Left lung (tissue), 10 donors: Measurements from ENCODE around the gene BLMH. TPM values are rescaled to one million over a fixed set of nuclear protein-coding genes. Genes with fewer than 3 reads are reported as not detected.

Experiments used
- ATAC-seq: fragments of 200-7000 bp; cut with Tn5 transposase; one replicate; pipeline ENCODE4 v1.9.1; 2020; ENCODE audit warnings: moderate library complexity
- DNase-seq, 4 donors: peaks; one replicate each; pipeline ENCODE4 v3.0.0-alpha.2; 2013 to 2020
- H3K27ac ChIP-seq, 2 donors: fragments of 200-600 bp; sonication (generic) in 1 of 2; one replicate each; pipeline versions ENCODE4 v1.5.0 to v1.8.0; 2020 to 2021
- H3K27me3 ChIP-seq, 2 donors: fragments of 200-600 bp; sonication (generic) in 1 of 2; one replicate each; pipeline versions ENCODE4 v1.5.0 to v1.8.0; 2020 to 2021
- H3K36me3 ChIP-seq, 2 donors: fragments of 200-600 bp; sonication (generic) in 1 of 2; one replicate each; pipeline versions ENCODE4 v1.5.0 to v1.8.0; 2020 to 2021
- H3K4me1 ChIP-seq, 2 donors: fragments of 200-600 bp; one replicate each; pipeline ENCODE4 v1.8.0; 2021
- H3K4me3 ChIP-seq, 2 donors: fragments of 200-600 bp; sonication (generic) in 1 of 2; one replicate each; pipeline versions ENCODE4 v1.5.0 to v1.8.0; 2020 to 2021; ENCODE audit warnings: mild to moderate bottlenecking in 1 of 2
- H3K9me3 ChIP-seq, 2 donors: fragments of 200-600 bp; sonication (generic) in 1 of 2; one replicate each; pipeline versions ENCODE4 v1.5.0 to v1.8.0; 2020 to 2021
- CTCF ChIP-seq, 2 donors: fragments of 200-600 bp; sonication (generic) in 1 of 2; IDR thresholded peaks; one replicate each; pipeline versions ENCODE4 v1.5.0 to v1.8.0; 2021; ENCODE audit warnings: antibody characterized with exemption in 2 of 2
- intact Hi-C, 2 donors: fragments of 100-400 bp; cut with DNase I; formaldehyde crosslinking; loops; one replicate each; pipeline versions ENCODE4 v1.11.2 to v1.14.2; 2022
- polyA plus RNA-seq, 6 donors: library from polyadenylated mRNA; unstranded; fragments of 120-200 nt; gene quantifications; one replicate each; pipeline ENCODE4 v1.2.1, GENCODE V29; 2013; ENCODE audit not compliant: insufficient read length in 6 of 6
- total RNA-seq, 2 donors: library from RNA; stranded (reverse); fragmentation: NEBNext Ultra II Directional; extraction: Animal tissue kit (Norgen Biotek cat#: 25700); gene quantifications; one replicate each; pipeline ENCODE4 v1.2.1, GENCODE V29; 2021
- donor health status: DM: no; HTN: yes; CAD: no.
- donor health status: DM: no; HTN: no; CAD: no.

BLMH gene
- total and polyA plus RNA-seq, 8 donors: 30.0 to 77.3 (median 68.8) TPM

GRCh38 chr17:30224419-30224960, 67.3 kb downstream of the BLMH start:
- no peak overlapping the region for H3K27ac ChIP-seq
- intact Hi-C loops: no loop called here
- H3K27me3 ChIP-seq: no peaks in the 10 kb centered on the region
- ATAC-seq: no peak
- no peak for DNase-seq
- no peaks in the 10 kb centered on the region for H3K4me1 ChIP-seq
- H3K36me3 ChIP-seq: no peaks in the 10 kb centered on the region
- no peaks in the 10 kb centered on the region for H3K9me3 ChIP-seq
- H3K4me3 ChIP-seq: no peak overlapping the region
- no peak for TF ChIP-seq CTCF (IDR thresholded peaks at IDR 0.05)

DNA sequence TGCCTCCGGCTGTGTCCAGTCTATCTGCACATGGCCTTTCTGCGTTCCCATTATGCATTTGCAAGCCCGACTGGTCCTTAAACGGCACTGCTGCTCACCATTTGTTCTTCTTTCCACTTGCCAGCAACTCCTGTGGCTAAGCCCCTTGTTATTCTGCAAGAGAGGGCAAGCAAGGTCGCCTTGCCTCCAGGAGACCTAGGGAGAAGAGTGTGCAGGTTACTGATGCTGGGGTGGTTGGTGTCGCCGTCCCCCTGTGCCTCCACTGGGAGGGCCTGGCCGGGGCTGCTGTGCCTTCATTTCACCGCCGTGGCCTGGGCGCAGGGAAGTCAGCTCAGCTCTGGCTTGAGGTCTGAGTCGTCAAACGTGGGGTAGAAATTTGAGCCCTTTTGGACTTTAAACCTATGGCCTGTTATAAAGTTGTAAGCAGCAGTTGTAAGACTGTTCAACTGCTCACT, 69.0 kb downstream of the BLMH start:
- H3K4me3 ChIP-seq: no peak overlapping the region
- no peaks in the 10 kb centered on the region for H3K9me3 ChIP-seq
- DNase-seq (no peak), ATAC-seq (no peak)
- peaks cover 0 to 3% of the 10 kb centered on the region in 2 donors for H3K36me3 ChIP-seq
- no peaks in the 10 kb centered on the region for H3K27me3 ChIP-seq
- intact Hi-C loops: no loop called here
- TF ChIP-seq CTCF (IDR thresholded peaks at IDR 0.05): no peak
- no peaks in the 10 kb centered on the region for H3K4me1 ChIP-seq
- H3K27ac ChIP-seq: no peak overlapping the region

- no peak for TF ChIP-seq CTCF (IDR thresholded peaks at IDR 0.05)
- Histone ChIP-seq H3K9me3 (no peaks in the 10 kb centered on the region), H3K27ac (no peak overlapping the region), H3K4me3 (no peak overlapping the region), H3K27me3 (no peaks in the 10 kb centered on the region), H3K4me1 (no peaks in the 10 kb centered on the region), H3K36me3 (peaks cover 0 to 3% of the 10 kb centered on the region in 2 donors)
- ATAC-seq (no peak), DNase-seq (no peak)
- intact Hi-C loops: no loop called here
Observed at GRCh38 chr17:30222251-30222650, 69.5 kb downstream of the BLMH start.

GRCh38 chr17:30221346-30221745, 70.4 kb downstream of the BLMH start:
- Histone ChIP-seq H3K27me3 (no peaks in the 10 kb centered on the region), H3K27ac (no peak overlapping the region), H3K4me3 (no peak overlapping the region), H3K36me3 (peaks cover 0 to 3% of the 10 kb centered on the region in 2 donors), H3K9me3 (no peaks in the 10 kb centered on the region), H3K4me1 (no peaks in the 10 kb centered on the region)
- no peak for TF ChIP-seq CTCF (IDR thresholded peaks at IDR 0.05)
- intact Hi-C loops: no loop called here
- no peak for DNase-seq
- no peak for ATAC-seq

GRCh38 chr17:30220414-30220813, 71.3 kb downstream of the BLMH start:
- DNase-seq: no peak

More at GRCh38 chr17:30220414-30220813, 71.3 kb downstream of the BLMH start:
- H3K4me3 ChIP-seq: no peak overlapping the region
- H3K9me3 ChIP-seq: no peaks in the 10 kb centered on the region
- TF ChIP-seq CTCF (IDR thresholded peaks at IDR 0.05): no peak
- ATAC-seq: no peak
- no peaks in the 10 kb centered on the region for H3K27me3 ChIP-seq
- H3K4me1 ChIP-seq: no peaks in the 10 kb centered on the region
- intact Hi-C loops: no loop called here
- H3K36me3 ChIP-seq: peaks cover 0 to 3% of the 10 kb centered on the region in 2 donors
- H3K27ac ChIP-seq: no peak overlapping the region
